GM18951 (cell line): ENCODE measurements around the gene CDC14B.

Experiments used
- POLR2A ChIP-seq: IDR thresholded peaks from 4 replicates; pipeline ENCODE4 v1.6.1; 2011; ENCODE audit warnings: mild to moderate bottlenecking; ENCODE audit not compliant: insufficient read length, insufficient read depth; ENCODE audit errors: extremely low read depth
- in situ Hi-C: fragments of 300-500 bp; cut with MboI; formaldehyde crosslinking; loops from one replicate; pipeline ENCODE4 v1.12.0; 2022; ENCODE audit warnings: low sequenced_read_pairs, mixed read lengths, inconsistent platforms; ENCODE audit not compliant: unreplicated experiment

CDC14B gene

GRCh38 chr9:96482476-96482875 lies 137.2 kb downstream of the CDC14B start:
- in situ Hi-C loops, result no loop called here
- TF ChIP-seq POLR2A, result no peak

DNA sequence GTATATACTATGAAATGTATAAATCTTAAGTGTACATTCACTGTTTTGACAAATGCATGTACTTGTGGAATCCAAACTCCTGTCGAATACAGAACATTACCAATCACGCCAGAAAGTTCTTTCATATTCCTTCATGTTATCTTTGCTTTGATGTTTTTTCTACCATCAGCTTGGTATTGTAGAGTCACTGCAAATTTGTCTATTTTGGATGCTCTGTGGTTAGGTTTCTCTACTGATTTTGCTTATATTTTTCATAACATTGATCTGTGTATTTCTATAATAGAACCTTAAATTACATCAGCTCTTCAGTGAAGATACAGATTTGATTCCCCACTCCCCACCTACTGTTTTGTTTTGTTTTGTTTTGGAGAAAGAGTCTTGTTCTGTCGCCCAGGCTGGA lies 138.9 kb downstream of the CDC14B start:
- in situ Hi-C loops, result no loop called here

GRCh38 chr9:96478829-96479371 lies 140.7 kb downstream of the CDC14B start:
- TF ChIP-seq POLR2A, result no peak
- in situ Hi-C loops, result no loop called here

More for the DNA sequence above, 138.9 kb downstream of the CDC14B start:
- TF ChIP-seq POLR2A, result no peak

DNA sequence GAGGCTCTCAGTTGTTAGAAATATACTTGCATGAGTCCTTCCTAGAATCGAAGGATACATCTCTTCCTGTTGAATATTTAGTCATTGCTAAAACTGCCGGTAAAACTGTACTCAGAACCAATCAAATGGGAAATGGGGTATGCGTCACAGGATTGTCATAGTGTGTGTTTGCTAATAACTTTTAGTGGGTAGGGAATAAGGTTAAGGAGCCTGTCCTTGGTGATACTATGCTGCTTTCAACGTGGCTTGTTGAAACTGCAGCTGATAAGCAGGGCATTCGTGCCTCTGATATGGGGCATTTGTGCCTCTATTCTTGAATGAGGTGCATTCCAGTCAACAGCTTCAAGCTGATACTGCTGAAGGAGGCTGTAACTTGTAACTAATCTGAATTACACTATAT lies 143.1 kb downstream of the CDC14B start:
- TF ChIP-seq POLR2A, result no peak
- in situ Hi-C loops, result no loop called here

GRCh38 chr9:96476013-96476412 lies 143.6 kb downstream of the CDC14B start:
- in situ Hi-C loops, result no loop called here

DNA sequence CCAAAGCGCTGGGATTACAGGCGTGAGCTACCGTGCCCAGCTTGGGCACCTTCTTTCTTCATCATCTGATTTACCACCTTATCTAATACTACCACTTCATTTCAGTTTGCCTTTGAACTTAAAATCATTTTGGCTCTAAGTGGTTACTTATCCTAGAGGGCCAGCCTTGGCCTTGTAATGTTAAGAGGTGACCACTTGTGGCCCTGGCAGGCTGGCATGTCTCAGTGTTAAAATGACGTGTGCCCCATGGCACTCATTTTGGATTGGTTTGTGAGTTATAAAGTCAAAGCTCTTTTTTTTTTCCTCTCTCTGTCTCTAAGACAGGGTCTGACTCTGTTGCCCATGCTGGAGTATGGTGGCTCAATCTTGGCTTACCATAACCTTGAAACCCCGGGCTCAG lies 151.9 kb downstream of the CDC14B start:
- TF ChIP-seq POLR2A, result no peak

More at GRCh38 chr9:96476013-96476412, 143.6 kb downstream of the CDC14B start:
- TF ChIP-seq POLR2A, result no peak

GRCh38 chr9:96464426-96464825 lies 155.2 kb downstream of the CDC14B start:
- in situ Hi-C loops, result no loop called here
- TF ChIP-seq POLR2A, result no peak

More for the DNA sequence above, 151.9 kb downstream of the CDC14B start:
- in situ Hi-C loops, result no loop called here

- TF ChIP-seq POLR2A, result no peak
- in situ Hi-C loops, result no loop called here
Measured at GRCh38 chr9:96462541-96462940, 157.1 kb downstream of the CDC14B start.

GRCh38 chr9:96461336-96461735 lies 158.3 kb downstream of the CDC14B start:
- in situ Hi-C loops, result no loop called here
- no peak for TF ChIP-seq POLR2A

GRCh38 chr9:96460882-96461281 lies 158.8 kb downstream of the CDC14B start:
- in situ Hi-C loops, result no loop called here
- no peak for TF ChIP-seq POLR2A

GRCh38 chr9:96460470-96460869 lies 159.2 kb downstream of the CDC14B start:
- in situ Hi-C loops, result no loop called here
- TF ChIP-seq POLR2A, result no peak

DNA sequence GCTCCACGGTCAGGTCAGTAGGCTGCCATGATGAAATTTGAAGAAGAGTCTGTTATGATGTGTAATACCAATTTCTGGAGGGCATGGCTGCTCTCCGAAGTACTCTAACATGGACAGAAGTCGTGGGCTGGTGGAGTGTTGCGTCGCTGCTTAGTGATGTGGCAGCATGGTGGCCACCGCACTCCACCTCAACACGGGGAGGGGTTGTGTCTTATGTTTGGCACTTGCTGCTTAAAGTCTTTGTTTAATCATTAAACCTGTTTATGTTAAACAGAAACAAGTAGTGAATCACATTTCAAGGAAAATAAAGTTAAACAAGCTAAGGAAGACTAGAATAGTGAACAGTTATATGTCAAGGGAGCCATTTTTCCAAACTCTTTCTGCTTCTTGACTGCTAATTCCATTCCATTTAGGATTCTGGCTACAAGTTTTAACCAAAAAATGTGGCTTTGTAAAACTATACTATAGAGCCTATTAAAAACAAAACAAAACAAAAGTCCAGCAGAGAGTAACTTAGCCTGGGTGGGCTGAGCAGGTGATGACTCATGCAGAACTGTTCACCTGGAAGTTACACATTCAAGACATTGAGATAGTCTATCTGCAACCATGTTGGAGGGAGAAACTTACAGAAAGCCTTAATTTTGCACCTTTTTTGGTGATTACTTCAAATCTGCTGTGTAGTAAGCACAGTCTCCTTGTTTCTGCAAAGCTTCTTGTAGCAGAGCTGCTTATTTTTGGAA lies 160.2 kb downstream of the CDC14B start:
- in situ Hi-C loops, result no loop called here
- TF ChIP-seq POLR2A, result no peak

- TF ChIP-seq POLR2A, result no peak
- in situ Hi-C loops, result no loop called here
Measured at GRCh38 chr9:96458226-96458625, 161.4 kb downstream of the CDC14B start.

DNA sequence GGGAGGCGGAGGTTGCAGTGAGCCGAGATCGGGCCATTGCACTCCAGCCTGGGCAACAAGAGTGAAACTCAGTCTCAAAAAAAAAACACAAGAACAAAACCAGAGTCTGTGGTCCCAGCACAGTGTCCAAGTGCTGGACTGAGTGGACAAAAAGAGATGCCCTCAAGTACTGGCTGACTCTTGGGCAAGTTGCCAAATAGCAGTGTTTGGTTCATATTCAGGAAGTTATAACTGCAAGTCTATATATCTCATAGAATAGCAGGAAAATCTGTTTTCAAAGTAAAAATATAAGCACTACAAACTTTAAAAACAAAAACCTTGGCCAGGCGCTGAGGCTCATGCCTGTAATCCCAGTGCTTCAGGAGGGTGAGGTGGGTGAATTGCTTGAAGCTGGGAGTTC lies 162.4 kb downstream of the CDC14B start:
- in situ Hi-C loops, result no loop called here
- no peak for TF ChIP-seq POLR2A
